ENCODE results near the gene MAML3.

The MAML3 gene

DNA sequence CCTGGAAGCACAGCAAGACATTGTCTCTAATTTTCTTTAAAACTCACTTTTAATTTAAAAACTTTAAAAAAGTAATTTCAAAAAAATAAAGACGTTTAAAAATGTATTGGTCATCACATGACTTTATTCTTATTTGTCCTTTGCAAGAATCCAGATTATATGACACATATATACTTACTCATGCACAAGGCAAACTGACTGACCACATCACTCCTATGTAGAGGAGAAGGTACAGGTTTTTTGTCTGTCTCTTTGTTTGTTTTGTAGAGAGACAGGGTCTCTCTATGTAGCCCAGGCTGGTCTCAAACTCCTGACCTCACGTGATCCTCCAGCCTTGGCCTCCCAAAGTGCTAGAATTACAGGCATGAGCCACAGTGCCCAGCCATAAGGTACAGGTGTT lies 28.6 kb downstream of the MAML3 start:
- Histone ChIP-seq H3K36me3 (replicated peaks in 1 of 2; ENCODE audit: control insufficient read depth in 2 of 2, insufficient read depth in 2 of 2, low read length in 2 of 2) (no peaks in the 10 kb centered on the region), H3K79me1 (ENCODE audit: low read depth, low read length) (no peaks in the 10 kb centered on the region), H3K4me1 (ENCODE audit: control insufficient read depth in 2 of 2, insufficient read depth in 1 of 2, low read depth in 1 of 2, low read length in 2 of 2) (no peaks in the 10 kb centered on the region), H3K9me3 (replicated peaks in 1 of 2; ENCODE audit: control insufficient read depth in 2 of 2, insufficient read depth in 1 of 2, low read depth in 1 of 2, low read length in 2 of 2) (no peaks in the 10 kb centered on the region), H4K8ac (ENCODE audit: low read depth, low read length) (no peak overlapping the region), H3K9ac (ENCODE audit: low read depth, low read length, poor library complexity) (no peak overlapping the region), H2BK12ac (ENCODE audit: low read length) (no peak overlapping the region), H3K27ac (replicated peaks; ENCODE audit: low read length) (no peak overlapping the region), H3K14ac (ENCODE audit: low read length) (no peak overlapping the region), H3K23ac (ENCODE audit: low read depth, low read length, poor library complexity) (no peak overlapping the region), H3K27me3 (ENCODE audit: control insufficient read depth in 3 of 3, insufficient read depth in 3 of 3, low read depth in 1 of 3, low read length in 3 of 3) (no peaks in the 10 kb centered on the region), H3K4me3 (ENCODE audit: low read length in 2 of 2) (no peak overlapping the region), H3K4ac (ENCODE audit: low read length) (no peak overlapping the region), H3K18ac (ENCODE audit: low read length) (no peak overlapping the region), H2AFZ (ENCODE audit: low read length) (no peak overlapping the region), H3K4me2 (ENCODE audit: insufficient read depth, low read length, poor library complexity, severe bottlenecking) (no peak overlapping the region), H2BK15ac (ENCODE audit: low read length) (no peak overlapping the region), H2BK5ac (ENCODE audit: low read length) (no peak overlapping the region), H2BK120ac (ENCODE audit: low read depth, low read length) (no peak overlapping the region), H4K91ac (ENCODE audit: low read depth, low read length, poor library complexity) (no peak overlapping the region), H2AK5ac (ENCODE audit: low read depth, low read length) (no peak overlapping the region)
- 100% methylated on average over 1 of the region's 2 CpGs; no CpG with 5 or more reads in 1 of the 2 donors for WGBS, 2 donors (ENCODE audit: extremely low coverage in 2 of 2, insufficient read length in 2 of 2, insufficient replicate concordance in 1 of 2)
- DNase-seq (ENCODE audit: low spot score), result no peak

- H3K23ac ChIP-seq (ENCODE audit: low read depth, low read length, poor library complexity), result no peak overlapping the region
- no peak overlapping the region for H2BK120ac ChIP-seq (ENCODE audit: low read depth, low read length)
- no peak overlapping the region for H2BK15ac ChIP-seq (ENCODE audit: low read length)
- no peak overlapping the region for H2BK12ac ChIP-seq (ENCODE audit: low read length)
- no peak overlapping the region for H3K4me2 ChIP-seq (ENCODE audit: insufficient read depth, low read length, poor library complexity, severe bottlenecking)
- no peak overlapping the region for H3K18ac ChIP-seq (ENCODE audit: low read length)
- no peak overlapping the region for H3K9ac ChIP-seq (ENCODE audit: low read depth, low read length, poor library complexity)
- DNase-seq (ENCODE audit: low spot score), result no peak
- H3K36me3 ChIP-seq (replicated peaks in 1 of 2; ENCODE audit: control insufficient read depth in 2 of 2, insufficient read depth in 2 of 2, low read length in 2 of 2), result no peaks in the 10 kb centered on the region
- H3K27ac ChIP-seq (replicated peaks; ENCODE audit: low read length), result no peak overlapping the region
- no CpG with 5 or more reads among the region's 8 CpGs for WGBS, 2 donors (ENCODE audit: extremely low coverage in 2 of 2, insufficient read length in 2 of 2, insufficient replicate concordance in 1 of 2)
- no peaks in the 10 kb centered on the region for H3K4me1 ChIP-seq (ENCODE audit: control insufficient read depth in 2 of 2, insufficient read depth in 1 of 2, low read depth in 1 of 2, low read length in 2 of 2)
- H3K79me1 ChIP-seq (ENCODE audit: low read depth, low read length), result peaks cover under 1% of the 10 kb centered on the region
- H3K9me3 ChIP-seq (replicated peaks in 1 of 2; ENCODE audit: control insufficient read depth in 2 of 2, insufficient read depth in 1 of 2, low read depth in 1 of 2, low read length in 2 of 2), result no peaks in the 10 kb centered on the region
- H4K8ac ChIP-seq (ENCODE audit: low read depth, low read length), result no peak overlapping the region
- H3K4ac ChIP-seq (ENCODE audit: low read length), result no peak overlapping the region
- no peak overlapping the region for H3K4me3 ChIP-seq (ENCODE audit: low read length in 2 of 2)
- H2AK5ac ChIP-seq (ENCODE audit: low read depth, low read length), result no peak overlapping the region
- no peak overlapping the region for H2AFZ ChIP-seq (ENCODE audit: low read length)
- H3K14ac ChIP-seq (ENCODE audit: low read length), result no peak overlapping the region
- no peak overlapping the region for H2BK5ac ChIP-seq (ENCODE audit: low read length)
- H3K27me3 ChIP-seq (ENCODE audit: control insufficient read depth in 3 of 3, insufficient read depth in 3 of 3, low read depth in 1 of 3, low read length in 3 of 3), result no peaks in the 10 kb centered on the region
- H4K91ac ChIP-seq (ENCODE audit: low read depth, low read length, poor library complexity), result no peak overlapping the region
These were observed 30.2 kb downstream of the MAML3 start for GRCh38 chr4:140123666-140124377.

GRCh38 chr4:140122891-140123290 lies 31.1 kb downstream of the MAML3 start:
- no peak overlapping the region for H4K91ac ChIP-seq (ENCODE audit: low read depth, low read length, poor library complexity)
- DNase-seq (ENCODE audit: low spot score), result no peak

DNA sequence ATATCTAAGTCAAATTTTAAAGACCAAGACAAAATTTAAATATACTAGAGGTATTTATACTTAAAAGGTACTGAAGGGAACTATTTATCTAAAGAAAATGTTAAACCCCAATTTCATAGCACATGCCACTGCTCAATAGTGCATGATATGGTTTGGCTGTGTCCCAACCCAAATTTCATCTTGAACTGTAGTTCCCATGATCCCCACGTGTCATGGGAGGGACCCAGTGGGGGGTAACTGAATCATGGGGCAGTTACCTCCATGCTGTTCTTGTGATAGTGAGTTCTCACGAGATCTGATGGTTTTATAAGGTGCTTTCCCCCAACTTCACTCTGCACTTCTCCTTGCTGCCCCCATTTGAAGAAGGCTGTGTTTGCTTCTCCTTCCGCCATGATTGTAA lies 32.3 kb downstream of the MAML3 start:
- Histone ChIP-seq H3K4ac (ENCODE audit: low read length) (no peak overlapping the region), H3K27me3 (ENCODE audit: control insufficient read depth in 3 of 3, insufficient read depth in 3 of 3, low read depth in 1 of 3, low read length in 3 of 3) (no peaks in the 10 kb centered on the region), H3K18ac (ENCODE audit: low read length) (no peak overlapping the region), H3K36me3 (replicated peaks in 1 of 2; ENCODE audit: control insufficient read depth in 2 of 2, insufficient read depth in 2 of 2, low read length in 2 of 2) (no peaks in the 10 kb centered on the region), H3K27ac (replicated peaks; ENCODE audit: low read length) (no peak overlapping the region), H2BK5ac (ENCODE audit: low read length) (no peak overlapping the region), H3K4me2 (ENCODE audit: insufficient read depth, low read length, poor library complexity, severe bottlenecking) (no peak overlapping the region), H3K23ac (ENCODE audit: low read depth, low read length, poor library complexity) (no peak overlapping the region), H3K4me3 (ENCODE audit: low read length in 2 of 2) (no peak overlapping the region), H3K4me1 (ENCODE audit: control insufficient read depth in 2 of 2, insufficient read depth in 1 of 2, low read depth in 1 of 2, low read length in 2 of 2) (no peaks in the 10 kb centered on the region), H3K79me1 (ENCODE audit: low read depth, low read length) (peaks cover 3% of the 10 kb centered on the region), H2BK120ac (ENCODE audit: low read depth, low read length) (no peak overlapping the region), H3K14ac (ENCODE audit: low read length) (no peak overlapping the region), H2BK12ac (ENCODE audit: low read length) (no peak overlapping the region), H2AFZ (ENCODE audit: low read length) (no peak overlapping the region), H4K8ac (ENCODE audit: low read depth, low read length) (no peak overlapping the region), H3K9ac (ENCODE audit: low read depth, low read length, poor library complexity) (no peak overlapping the region), H2BK15ac (ENCODE audit: low read length) (no peak overlapping the region), H2AK5ac (ENCODE audit: low read depth, low read length) (no peak overlapping the region), H4K91ac (ENCODE audit: low read depth, low read length, poor library complexity) (no peak overlapping the region), H3K9me3 (replicated peaks in 1 of 2; ENCODE audit: control insufficient read depth in 2 of 2, insufficient read depth in 1 of 2, low read depth in 1 of 2, low read length in 2 of 2) (no peaks in the 10 kb centered on the region)
- no peak for DNase-seq (ENCODE audit: low spot score)
- no CpG with 5 or more reads among the region's 3 CpGs for WGBS, 2 donors (ENCODE audit: extremely low coverage in 2 of 2, insufficient read length in 2 of 2, insufficient replicate concordance in 1 of 2)

More at GRCh38 chr4:140122891-140123290, 31.1 kb downstream of the MAML3 start:
- no peak overlapping the region for H4K8ac ChIP-seq (ENCODE audit: low read depth, low read length)
- no peaks in the 10 kb centered on the region for H3K36me3 ChIP-seq (replicated peaks in 1 of 2; ENCODE audit: control insufficient read depth in 2 of 2, insufficient read depth in 2 of 2, low read length in 2 of 2)
- no peak overlapping the region for H3K14ac ChIP-seq (ENCODE audit: low read length)
- H3K4me2 ChIP-seq (ENCODE audit: insufficient read depth, low read length, poor library complexity, severe bottlenecking), result no peak overlapping the region
- no peak overlapping the region for H2AK5ac ChIP-seq (ENCODE audit: low read depth, low read length)
- H3K18ac ChIP-seq (ENCODE audit: low read length), result no peak overlapping the region
- H3K9ac ChIP-seq (ENCODE audit: low read depth, low read length, poor library complexity), result no peak overlapping the region
- no peak overlapping the region for H3K4ac ChIP-seq (ENCODE audit: low read length)
- no peak overlapping the region for H2BK5ac ChIP-seq (ENCODE audit: low read length)
- H3K23ac ChIP-seq (ENCODE audit: low read depth, low read length, poor library complexity), result no peak overlapping the region
- no peak overlapping the region for H2BK15ac ChIP-seq (ENCODE audit: low read length)
- H2AFZ ChIP-seq (ENCODE audit: low read length), result no peak overlapping the region
- no peaks in the 10 kb centered on the region for H3K9me3 ChIP-seq (replicated peaks in 1 of 2; ENCODE audit: control insufficient read depth in 2 of 2, insufficient read depth in 1 of 2, low read depth in 1 of 2, low read length in 2 of 2)
- no peaks in the 10 kb centered on the region for H3K4me1 ChIP-seq (ENCODE audit: control insufficient read depth in 2 of 2, insufficient read depth in 1 of 2, low read depth in 1 of 2, low read length in 2 of 2)
- no peak overlapping the region for H3K27ac ChIP-seq (replicated peaks; ENCODE audit: low read length)
- no peak overlapping the region for H3K4me3 ChIP-seq (ENCODE audit: low read length in 2 of 2)
- no peaks in the 10 kb centered on the region for H3K27me3 ChIP-seq (ENCODE audit: control insufficient read depth in 3 of 3, insufficient read depth in 3 of 3, low read depth in 1 of 3, low read length in 3 of 3)
- no peak overlapping the region for H2BK12ac ChIP-seq (ENCODE audit: low read length)
- WGBS, 2 donors (ENCODE audit: extremely low coverage in 2 of 2, insufficient read length in 2 of 2, insufficient replicate concordance in 1 of 2), result no CpG with 5 or more reads among the region's 1 CpG
- peaks cover 3% of the 10 kb centered on the region for H3K79me1 ChIP-seq (ENCODE audit: low read depth, low read length)
- H2BK120ac ChIP-seq (ENCODE audit: low read depth, low read length), result no peak overlapping the region
